ENCODE measurements around the gene MCC. TPM values are rescaled to one million over a fixed set of nuclear protein-coding genes. Genes with fewer than 3 reads are reported as not detected.

The MCC gene
- total and polyA plus RNA-seq, 4 donors, result 1.6 to 38.6 (median 11.2) TPM

DNA sequence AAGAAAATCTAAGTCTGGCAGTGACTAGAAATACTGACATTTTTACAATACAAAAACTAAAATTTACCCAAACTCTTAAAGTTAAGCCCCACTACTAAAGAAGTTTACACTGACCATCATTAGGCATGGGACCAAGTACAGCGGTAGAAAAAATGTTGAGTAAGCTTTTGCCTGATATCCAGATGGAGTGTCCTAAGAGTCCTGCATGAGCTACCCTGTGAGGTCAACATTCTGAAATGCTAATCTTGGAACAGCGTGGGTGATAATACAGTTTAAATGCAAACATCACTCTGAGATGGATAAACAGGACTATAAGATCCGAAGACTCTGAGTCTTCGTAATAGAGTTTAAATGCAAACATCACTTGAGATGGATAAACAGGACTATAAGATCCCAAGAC, 322.0 kb downstream of the MCC start:
- Histone ChIP-seq H3K9ac (ENCODE audit: insufficient read depth in 1 of 2, low read length in 2 of 2) (no peak overlapping the region), H3K4me3 (no peak overlapping the region), H3K27ac (ENCODE audit: low read depth in 1 of 2, low read length in 1 of 2) (no peak overlapping the region), H3K9me3 (ENCODE audit: control insufficient read depth in 4 of 4, insufficient read depth in 3 of 4, low read length in 3 of 4) (no peaks in the 10 kb centered on the region), H3K36me3 (ENCODE audit: control insufficient read depth in 4 of 4, insufficient read depth in 4 of 4, low read length in 4 of 4) (no peaks in the 10 kb centered on the region), H3K27me3 (ENCODE audit: control insufficient read depth in 3 of 3, insufficient read depth in 3 of 3, low read length in 2 of 3) (no peaks in the 10 kb centered on the region), H3K4me1 (ENCODE audit: control insufficient read depth in 5 of 5, insufficient read depth in 5 of 5, low read length in 5 of 5) (peaks cover 6 to 43% (median 20%) of the 10 kb centered on the region in 5 donors)
- TF ChIP-seq, protein P1, sequence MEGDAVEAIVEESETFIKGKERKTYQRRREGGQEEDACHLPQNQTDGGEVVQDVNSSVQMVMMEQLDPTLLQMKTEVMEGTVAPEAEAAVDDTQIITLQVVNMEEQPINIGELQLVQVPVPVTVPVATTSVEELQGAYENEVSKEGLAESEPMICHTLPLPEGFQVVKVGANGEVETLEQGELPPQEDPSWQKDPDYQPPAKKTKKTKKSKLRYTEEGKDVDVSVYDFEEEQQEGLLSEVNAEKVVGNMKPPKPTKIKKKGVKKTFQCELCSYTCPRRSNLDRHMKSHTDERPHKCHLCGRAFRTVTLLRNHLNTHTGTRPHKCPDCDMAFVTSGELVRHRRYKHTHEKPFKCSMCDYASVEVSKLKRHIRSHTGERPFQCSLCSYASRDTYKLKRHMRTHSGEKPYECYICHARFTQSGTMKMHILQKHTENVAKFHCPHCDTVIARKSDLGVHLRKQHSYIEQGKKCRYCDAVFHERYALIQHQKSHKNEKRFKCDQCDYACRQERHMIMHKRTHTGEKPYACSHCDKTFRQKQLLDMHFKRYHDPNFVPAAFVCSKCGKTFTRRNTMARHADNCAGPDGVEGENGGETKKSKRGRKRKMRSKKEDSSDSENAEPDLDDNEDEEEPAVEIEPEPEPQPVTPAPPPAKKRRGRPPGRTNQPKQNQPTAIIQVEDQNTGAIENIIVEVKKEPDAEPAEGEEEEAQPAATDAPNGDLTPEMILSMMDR (IDR thresholded peaks at IDR 0.05; ENCODE audit: control extremely low read depth, extremely low read depth), result no peak
- WGBS, 2 donors, result 73% methylated on average over 4 of the region's 4 CpGs
- no peak for ATAC-seq (ENCODE audit: insufficient read depth, low FRiP score)
- peak; percentile 26 to 91 (median 89) for DNase-seq

DNA sequence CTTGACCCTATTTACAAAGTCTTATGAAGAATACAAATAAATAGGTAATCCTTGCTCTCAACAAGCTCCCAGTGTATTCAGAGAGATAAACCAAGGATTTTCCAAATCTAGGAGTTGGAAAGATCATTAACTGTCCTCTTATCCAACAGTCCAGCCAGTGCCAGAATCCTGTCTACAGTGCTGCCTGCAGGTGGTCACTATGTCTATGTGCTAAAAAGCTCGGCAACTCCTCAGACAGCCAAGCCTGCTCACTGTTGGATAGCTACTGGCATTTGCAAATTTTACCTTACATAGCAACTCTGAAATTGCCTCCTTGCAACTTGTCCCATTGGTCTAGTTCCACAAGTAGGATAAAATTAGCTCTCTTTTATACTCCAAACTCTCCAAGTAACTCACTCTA, 324.2 kb downstream of the MCC start:
- H3K27me3 ChIP-seq (ENCODE audit: control insufficient read depth in 3 of 3, insufficient read depth in 3 of 3, low read length in 2 of 3), result no peaks in the 10 kb centered on the region
- no peaks in the 10 kb centered on the region for H3K36me3 ChIP-seq (ENCODE audit: control insufficient read depth in 4 of 4, insufficient read depth in 4 of 4, low read length in 4 of 4)
- TF ChIP-seq, protein P1 (IDR thresholded peaks at IDR 0.05; ENCODE audit: control extremely low read depth, extremely low read depth), result no peak
- H3K9me3 ChIP-seq (ENCODE audit: control insufficient read depth in 4 of 4, insufficient read depth in 3 of 4, low read length in 3 of 4), result no peaks in the 10 kb centered on the region
- no peak overlapping the region for H3K27ac ChIP-seq (ENCODE audit: low read depth in 1 of 2, low read length in 1 of 2)
- ATAC-seq (ENCODE audit: insufficient read depth, low FRiP score) (no peak), DNase-seq (no peak)
- no peak overlapping the region for H3K4me3 ChIP-seq
- no peak overlapping the region for H3K9ac ChIP-seq (ENCODE audit: insufficient read depth in 1 of 2, low read length in 2 of 2)
- WGBS, 2 donors, result 87 to 95% methylated on average over 1 of the region's 1 CpG
- peaks cover 5 to 29% (median 20%) of the 10 kb centered on the region in 5 donors for H3K4me1 ChIP-seq (ENCODE audit: control insufficient read depth in 5 of 5, insufficient read depth in 5 of 5, low read length in 5 of 5)

DNA sequence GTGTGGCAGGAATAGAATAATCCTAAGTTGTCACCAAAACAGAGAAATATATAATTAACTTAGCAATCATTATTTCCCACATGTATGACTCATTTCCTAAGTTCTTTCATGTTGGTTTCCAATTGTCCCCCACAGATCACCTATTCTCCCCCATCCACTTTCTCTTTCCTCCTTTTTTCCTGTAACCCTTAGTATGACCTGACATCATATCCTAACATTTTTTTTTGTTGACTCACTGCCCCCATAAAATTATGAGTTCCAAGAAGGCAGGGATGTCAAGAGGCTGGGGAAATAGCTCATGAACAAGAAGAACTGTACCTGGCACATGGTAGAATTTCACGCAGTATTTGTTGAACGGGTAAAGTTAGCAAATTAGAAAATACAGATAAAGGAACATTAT, 324.9 kb downstream of the MCC start:
- DNase-seq (no peak), ATAC-seq (ENCODE audit: insufficient read depth, low FRiP score) (no peak)
- H3K27ac ChIP-seq (ENCODE audit: low read depth in 1 of 2, low read length in 1 of 2), result no peak overlapping the region
- WGBS, 2 donors, result 91 to 93% methylated on average over 2 of the region's 2 CpGs
- no peak overlapping the region for H3K4me3 ChIP-seq
- no peaks in the 10 kb centered on the region for H3K36me3 ChIP-seq (ENCODE audit: control insufficient read depth in 4 of 4, insufficient read depth in 4 of 4, low read length in 4 of 4)
- H3K27me3 ChIP-seq (ENCODE audit: control insufficient read depth in 3 of 3, insufficient read depth in 3 of 3, low read length in 2 of 3), result no peaks in the 10 kb centered on the region
- TF ChIP-seq, protein P1 (IDR thresholded peaks at IDR 0.05; ENCODE audit: control extremely low read depth, extremely low read depth), result no peak
- H3K9ac ChIP-seq (ENCODE audit: insufficient read depth in 1 of 2, low read length in 2 of 2), result no peak overlapping the region
- no peaks in the 10 kb centered on the region for H3K9me3 ChIP-seq (ENCODE audit: control insufficient read depth in 4 of 4, insufficient read depth in 3 of 4, low read length in 3 of 4)
- peaks cover 5 to 32% (median 20%) of the 10 kb centered on the region in 5 donors for H3K4me1 ChIP-seq (ENCODE audit: control insufficient read depth in 5 of 5, insufficient read depth in 5 of 5, low read length in 5 of 5)

DNA sequence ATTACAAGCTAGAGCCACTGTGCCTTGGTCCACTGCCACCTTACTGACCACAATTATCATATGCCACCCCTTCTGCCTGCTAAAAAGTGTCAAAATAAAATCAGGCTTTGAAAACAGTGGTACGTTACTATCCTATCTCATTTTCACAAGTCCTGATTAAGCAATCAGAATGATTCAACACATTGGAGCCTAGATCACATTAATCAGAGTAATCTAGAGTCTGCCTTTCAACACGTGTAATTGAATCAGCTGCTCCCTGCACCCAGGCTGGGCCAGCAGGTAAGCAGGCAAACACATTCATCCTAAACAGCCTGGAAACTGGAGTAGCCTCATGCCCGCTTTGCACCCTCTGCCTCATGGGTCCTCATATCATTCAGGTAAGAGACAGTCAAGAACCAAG, 325.5 kb downstream of the MCC start:
- H3K36me3 ChIP-seq (ENCODE audit: control insufficient read depth in 4 of 4, insufficient read depth in 4 of 4, low read length in 4 of 4), result no peaks in the 10 kb centered on the region
- DNase-seq (no peak), ATAC-seq (ENCODE audit: insufficient read depth, low FRiP score) (no peak)
- H3K9ac ChIP-seq (ENCODE audit: insufficient read depth in 1 of 2, low read length in 2 of 2), result no peak overlapping the region
- no peak overlapping the region for H3K4me3 ChIP-seq
- no peaks in the 10 kb centered on the region for H3K27me3 ChIP-seq (ENCODE audit: control insufficient read depth in 3 of 3, insufficient read depth in 3 of 3, low read length in 2 of 3)
- H3K9me3 ChIP-seq (ENCODE audit: control insufficient read depth in 4 of 4, insufficient read depth in 3 of 4, low read length in 3 of 4), result no peaks in the 10 kb centered on the region
- no peak overlapping the region for H3K27ac ChIP-seq (ENCODE audit: low read depth in 1 of 2, low read length in 1 of 2)
- peaks cover 5 to 37% (median 20%) of the 10 kb centered on the region in 5 donors for H3K4me1 ChIP-seq (ENCODE audit: control insufficient read depth in 5 of 5, insufficient read depth in 5 of 5, low read length in 5 of 5)
- 57 to 67% methylated on average over 3 of the region's 3 CpGs for WGBS, 2 donors
- TF ChIP-seq, protein P1 (IDR thresholded peaks at IDR 0.05; ENCODE audit: control extremely low read depth, extremely low read depth), result no peak
